ENCODE results near the gene UGCG. TPM values are rescaled to one million over a fixed set of nuclear protein-coding genes. Genes with fewer than 3 reads are reported as not detected.

Gene UGCG
- total and polyA plus RNA-seq, 2 of the 4 experiments (the other 2 are of a cell fraction): 84.2 to 104 TPM

GRCh38 chr9:111909444-111909843 lies 12.8 kb downstream of the UGCG start:
- no CpG with 5 or more reads among the region's 3 CpGs for WGBS, 2 experiments (ENCODE audit: extremely low coverage in 2 of 2, insufficient read length in 1 of 2)
- Histone ChIP-seq H2AK9ac (replicated peaks; ENCODE audit: low read depth, low read length, poor library complexity) (peak overlapping the region; percentile 62), H2AFZ (replicated peaks; ENCODE audit: low read length, poor library complexity) (no peak overlapping the region), H3K18ac (ENCODE audit: low read depth, low read length) (no peak overlapping the region), H3K14ac (replicated peaks; ENCODE audit: low read depth, low read length) (no peak overlapping the region), H3K27me3 (ENCODE audit: control insufficient read depth, insufficient read depth, low read length) (no peaks in the 10 kb centered on the region), H2BK5ac (ENCODE audit: low read depth, low read length, poor library complexity, severe bottlenecking) (peak overlapping the region; percentile 24), H4K8ac (ENCODE audit: low read depth in 2 of 2, low read length in 2 of 2) (no peak overlapping the region), H2BK15ac (ENCODE audit: low read depth, low read length) (no peak overlapping the region), H3K4me2 (ENCODE audit: low read depth, low read length) (peak overlapping the region; percentile 23; the same call in 1 of the 2 replicates), H2AK5ac (ENCODE audit: low read depth, low read length) (no peak overlapping the region), H2BK120ac (ENCODE audit: low read depth, low read length) (no peak overlapping the region), H3K4me1 (ENCODE audit: control insufficient read depth, insufficient read depth, low read length) (peaks cover 28% of the 10 kb centered on the region), H3K79me1 (ENCODE audit: low read depth in 1 of 2, low read length in 2 of 2) (peaks cover 0 to 52% of the 10 kb centered on the region in 2 experiments; a peak in 2 of 4 replicates), H4K5ac (ENCODE audit: low read depth, low read length) (no peak overlapping the region), H3K4ac (ENCODE audit: low read depth, low read length) (no peak overlapping the region), H4K91ac (ENCODE audit: insufficient read depth, low read depth, low read length) (no peak overlapping the region), H3K4me3 (ENCODE audit: insufficient read depth, low read depth, low read length) (no peak overlapping the region), H3K23ac (ENCODE audit: low read depth, low read length) (peak overlapping the region; percentile 23; the same call in 1 of the 2 replicates), H3K9me3 (ENCODE audit: control insufficient read depth, insufficient read depth, low read length) (no peaks in the 10 kb centered on the region), H2BK20ac (ENCODE audit: low read depth, low read length) (no peak overlapping the region), H4K20me1 (ENCODE audit: insufficient read depth, low read length) (peaks cover 99% of the 10 kb centered on the region), H3K36me3 (ENCODE audit: control insufficient read depth, insufficient read depth, low read length) (peaks cover 10% of the 10 kb centered on the region), H3K9me1 (ENCODE audit: insufficient read depth, low read length) (peaks cover 33% of the 10 kb centered on the region), H3K56ac (ENCODE audit: extremely low read depth, insufficient read depth, low read length) (no peak overlapping the region), H3K27ac (ENCODE audit: insufficient read depth, low read length) (no peak overlapping the region), H3K9ac (ENCODE audit: low read depth, low read length) (no peak overlapping the region)
- ATAC-seq (ENCODE audit: low read depth): no peak
- dilution Hi-C loops (cut with HindIII; ENCODE audit: low sequenced_read_pairs, unreplicated experiment) (no loop called here), in situ Hi-C loops (cut with MboI; ENCODE audit: low sequenced_read_pairs) (no loop called here), intact Hi-C loops (cut with micrococcal nuclease) (no loop called here)
- POLR2A ChIA-PET (ENCODE audit: unreplicated experiment): no interaction called here
- CTCF ChIA-PET: interaction anchor here (1.0 kb wide), 1 partner anchor 165 kb away, joined by 6 read pairs; no protein-coding TSS in a partner anchor
- BruUV-seq (replicated peaks): no TSS peak
- no peak for DNase-seq
- TF ChIP-seq ELK1 (IDR thresholded peaks at IDR 0.05; ENCODE audit: borderline replicate concordance, low read depth, low read length): no peak
- no peak for TF ChIP-seq MXI1 (IDR thresholded peaks at IDR 0.05; ENCODE audit: borderline replicate concordance, low read depth, low read length)
- TF ChIP-seq MAZ (IDR thresholded peaks at IDR 0.05; ENCODE audit: borderline replicate concordance, low read depth, low read length): no peak
- TF ChIP-seq POLR2A (IDR thresholded peaks at IDR 0.05; ENCODE audit: low read depth, low read length): no peak
- TF ChIP-seq SMC3 (IDR thresholded peaks at IDR 0.05; ENCODE audit: low read depth, low read length): no peak
- no peak for TF ChIP-seq RCOR1 (IDR thresholded peaks at IDR 0.05; ENCODE audit: insufficient replicate concordance, low read length)
- no peak for TF ChIP-seq USF2 (IDR thresholded peaks at IDR 0.05; ENCODE audit: low read depth, low read length)
- TF ChIP-seq BHLHE40 (IDR thresholded peaks at IDR 0.05; ENCODE audit: low read depth, low read length): no peak
- no peak for TF ChIP-seq CEBPB (IDR thresholded peaks at IDR 0.05; ENCODE audit: low read depth, low read length)
- TF ChIP-seq FOS (IDR thresholded peaks at IDR 0.05; ENCODE audit: low read depth, low read length): no peak
- TF ChIP-seq CHD1 (IDR thresholded peaks at IDR 0.05; ENCODE audit: low read depth, low read length): no peak
- no peak for TF ChIP-seq RFX5 (IDR thresholded peaks at IDR 0.05; ENCODE audit: low read depth, low read length)
